K562 (cell line): ENCODE data around the gene GSTM1. TPM values are rescaled to one million over a fixed set of nuclear protein-coding genes. Genes with fewer than 3 reads are reported as not detected.

Experiments
- ASH1L ChIP-seq: fragments of 450-650 bp; IDR thresholded peaks from 2 replicates; pipeline ENCODE4 v1.6.1; 2018; ENCODE audit warnings: borderline replicate concordance, mild to moderate bottlenecking, low read depth; ENCODE audit not compliant: partially characterized antibody
- NFRKB ChIP-seq: fragments of 450-650 bp; IDR thresholded peaks from 2 replicates; pipeline ENCODE4 v1.6.1; 2016; ENCODE audit warnings: low read depth
- NONO ChIP-seq, 2 experiments: fragments of 200-400 bp in 1 of 2; fragments of 450-650 bp in 1 of 2; formaldehyde crosslinking in 1 of 2; IDR thresholded peaks; 2 replicates each; pipeline ENCODE4 v1.6.1; 2017; ENCODE audit warnings: low read depth in 2 of 2, mild to moderate bottlenecking in 2 of 2, moderate library complexity in 2 of 2, low read length in 1 of 2
- PHTF2 ChIP-seq: fragments of 250-450 bp; sonication (Bioruptor Pico); IDR thresholded peaks from 2 replicates; pipeline ENCODE4 v1.5.0; 2021; ENCODE audit warnings: mild to moderate bottlenecking
- PTRF ChIP-seq: fragments of 450-650 bp; IDR thresholded peaks from 2 replicates; pipeline ENCODE4 v1.6.1; 2016; ENCODE audit warnings: mild to moderate bottlenecking, missing genetic modification characterization, missing compliant biosample characterization
- RBM22 ChIP-seq: fragments of 200-400 bp; formaldehyde crosslinking; IDR thresholded peaks from 2 replicates; pipeline ENCODE4 v1.6.1; 2018; ENCODE audit warnings: low read length, low read depth; ENCODE audit not compliant: poor library complexity, severe bottlenecking
- SNIP1 ChIP-seq: fragments of 450-650 bp; IDR thresholded peaks from 2 replicates; pipeline ENCODE4 v1.7.1; 2017; ENCODE audit warnings: low read depth, mild to moderate bottlenecking
- ZFPM2 ChIP-seq: fragments of 250-450 bp; sonication (Bioruptor Pico); IDR thresholded peaks from 2 replicates; pipeline ENCODE4 v1.5.1; 2022; ENCODE audit warnings: mild to moderate bottlenecking
- polyA plus RNA-seq, 8 experiments: library from polyadenylated mRNA; depleted of rRNA in 4 of 8; stranded (reverse) in 5 of 8; unstranded in 3 of 8; fragments of >200 nt; fragmentation: Nextera tagmentation in 2 of 8; fragmentation: Illumina TruSeq in 1 of 8; extraction: Ambion mirVana in 2 of 8; extraction: Trizol in 1 of 8; gene quantifications; 2 replicates each; pipeline versions ENCODE4 v1.2.1 to v1.2.3, GENCODE V29; 2011 to 2014; ENCODE audit warnings: inconsistent platforms in 1 of 8, missing spikeins in 1 of 8
- total RNA-seq, 7 experiments: library from RNA; depleted of rRNA in 6 of 7; stranded (reverse); fragments of >200 nt in 6 of 7; fragmentation: Illumina TruSeq in 2 of 7; extraction: Trizol in 2 of 7; gene quantifications; 2 replicates each; pipeline versions ENCODE4 v1.2.1 to v1.2.3, GENCODE V29; 2011 to 2021; ENCODE audit warnings: low replicate concordance in 1 of 7
- TF ChIP-seq, protein P1 (sequence below), 2 experiments: fragments of 450-650 bp in 1 of 2; sonication (generic) in 1 of 2; formaldehyde crosslinking in 1 of 2; IDR thresholded peaks; 2 replicates each; pipeline versions ENCODE4 v1.7.1 to v1.9.0; 2016 to 2022; ENCODE audit warnings: inconsistent platforms in 1 of 2, mild to moderate bottlenecking in 1 of 2, missing genetic modification reagents in 1 of 2
- TF ChIP-seq, protein P2 (sequence below): fragments of 450-650 bp; formaldehyde crosslinking; IDR thresholded peaks from 2 replicates; pipeline ENCODE4 v1.4.0; 2022; ENCODE audit warnings: mild to moderate bottlenecking, moderate library complexity

The GSTM1 gene
- total and polyA plus RNA-seq, 9 of the 15 experiments (the other 6 are each of a cell fraction or from before 2014, with no cell fraction given) = not detected

DNA sequence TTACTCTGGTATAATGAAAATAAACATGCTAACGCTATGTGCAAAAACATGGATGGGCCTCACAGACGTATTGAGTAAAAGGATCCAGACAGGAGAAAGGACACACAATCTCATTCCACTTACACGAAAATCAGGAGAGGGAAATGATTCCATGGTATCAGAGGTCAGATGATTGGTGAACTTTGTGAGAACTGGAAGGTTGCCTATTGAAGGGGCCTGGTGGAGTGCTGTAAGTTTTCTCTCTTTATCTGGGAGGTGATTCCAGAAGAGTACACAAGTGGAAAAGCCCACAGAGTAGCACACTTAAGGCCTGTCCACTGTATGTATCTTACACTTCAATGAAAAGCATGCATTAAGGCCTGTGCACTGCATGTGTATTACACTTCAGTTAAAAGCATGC lies 10.2 kb upstream of the GSTM1 start (continued):
- TF ChIP-seq, protein P1, sequence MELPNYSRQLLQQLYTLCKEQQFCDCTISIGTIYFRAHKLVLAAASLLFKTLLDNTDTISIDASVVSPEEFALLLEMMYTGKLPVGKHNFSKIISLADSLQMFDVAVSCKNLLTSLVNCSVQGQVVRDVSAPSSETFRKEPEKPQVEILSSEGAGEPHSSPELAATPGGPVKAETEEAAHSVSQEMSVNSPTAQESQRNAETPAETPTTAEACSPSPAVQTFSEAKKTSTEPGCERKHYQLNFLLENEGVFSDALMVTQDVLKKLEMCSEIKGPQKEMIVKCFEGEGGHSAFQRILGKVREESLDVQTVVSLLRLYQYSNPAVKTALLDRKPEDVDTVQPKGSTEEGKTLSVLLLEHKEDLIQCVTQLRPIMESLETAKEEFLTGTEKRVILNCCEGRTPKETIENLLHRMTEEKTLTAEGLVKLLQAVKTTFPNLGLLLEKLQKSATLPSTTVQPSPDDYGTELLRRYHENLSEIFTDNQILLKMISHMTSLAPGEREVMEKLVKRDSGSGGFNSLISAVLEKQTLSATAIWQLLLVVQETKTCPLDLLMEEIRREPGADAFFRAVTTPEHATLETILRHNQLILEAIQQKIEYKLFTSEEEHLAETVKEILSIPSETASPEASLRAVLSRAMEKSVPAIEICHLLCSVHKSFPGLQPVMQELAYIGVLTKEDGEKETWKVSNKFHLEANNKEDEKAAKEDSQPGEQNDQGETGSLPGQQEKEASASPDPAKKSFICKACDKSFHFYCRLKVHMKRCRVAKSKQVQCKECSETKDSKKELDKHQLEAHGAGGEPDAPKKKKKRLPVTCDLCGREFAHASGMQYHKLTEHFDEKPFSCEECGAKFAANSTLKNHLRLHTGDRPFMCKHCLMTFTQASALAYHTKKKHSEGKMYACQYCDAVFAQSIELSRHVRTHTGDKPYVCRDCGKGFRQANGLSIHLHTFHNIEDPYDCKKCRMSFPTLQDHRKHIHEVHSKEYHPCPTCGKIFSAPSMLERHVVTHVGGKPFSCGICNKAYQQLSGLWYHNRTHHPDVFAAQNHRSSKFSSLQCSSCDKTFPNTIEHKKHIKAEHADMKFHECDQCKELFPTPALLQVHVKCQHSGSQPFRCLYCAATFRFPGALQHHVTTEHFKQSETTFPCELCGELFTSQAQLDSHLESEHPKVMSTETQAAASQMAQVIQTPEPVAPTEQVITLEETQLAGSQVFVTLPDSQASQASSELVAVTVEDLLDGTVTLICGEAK (IDR thresholded peaks at IDR 0.05) = no peak
- TF ChIP-seq, protein P1 (CRISPR knock-in tag; IDR thresholded peaks at IDR 0.05) = no peak
- no peak for TF ChIP-seq PHTF2 (CRISPR knock-in tag)
- no peak for TF ChIP-seq NFRKB
- TF ChIP-seq RBM22 = no peak
- TF ChIP-seq SNIP1 = no peak
- TF ChIP-seq, protein P2, sequence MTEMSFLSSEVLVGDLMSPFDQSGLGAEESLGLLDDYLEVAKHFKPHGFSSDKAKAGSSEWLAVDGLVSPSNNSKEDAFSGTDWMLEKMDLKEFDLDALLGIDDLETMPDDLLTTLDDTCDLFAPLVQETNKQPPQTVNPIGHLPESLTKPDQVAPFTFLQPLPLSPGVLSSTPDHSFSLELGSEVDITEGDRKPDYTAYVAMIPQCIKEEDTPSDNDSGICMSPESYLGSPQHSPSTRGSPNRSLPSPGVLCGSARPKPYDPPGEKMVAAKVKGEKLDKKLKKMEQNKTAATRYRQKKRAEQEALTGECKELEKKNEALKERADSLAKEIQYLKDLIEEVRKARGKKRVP (CRISPR knock-in tag) = no peak
- no peak for TF ChIP-seq ZFPM2 (CRISPR knock-in tag)
- TF ChIP-seq PTRF = no peak
- TF ChIP-seq ASH1L = no peak
- TF ChIP-seq NONO (IDR thresholded peaks at IDR 0.05; ENCODE audit: low read depth in 2 of 2, low read length in 1 of 2) = no peak
